ENCODE measurements around the gene CCDC91. TPM values are rescaled to one million over a fixed set of nuclear protein-coding genes. Genes with fewer than 3 reads are reported as not detected.

Gene CCDC91
- total and polyA plus RNA-seq, 2 of the 4 experiments (the other 2 are of a cell fraction) = 8.6 to 14.7 TPM

DNA sequence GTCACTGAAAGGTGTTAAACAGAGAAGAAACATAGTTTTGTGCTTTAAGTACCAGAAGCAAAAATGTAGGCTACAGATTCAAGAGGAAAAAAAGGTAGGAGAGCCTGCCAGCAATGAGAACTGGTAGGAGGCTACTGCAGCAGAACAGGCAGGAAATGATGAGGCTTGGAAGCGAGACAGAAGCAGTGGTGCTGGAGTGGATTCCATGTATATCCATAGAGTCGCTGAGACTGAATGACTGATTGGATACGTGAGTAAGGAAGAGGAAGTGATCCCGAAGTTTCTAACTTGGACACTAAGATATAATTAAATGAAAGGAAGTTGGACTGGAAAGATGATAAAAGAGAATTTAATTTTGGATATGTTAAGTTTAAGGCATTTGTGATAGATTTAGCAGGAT lies 45.0 kb upstream of the CCDC91 start:
- Histone ChIP-seq H3K4ac (ENCODE audit: low read depth, low read length) (no peak overlapping the region), H2AK5ac (ENCODE audit: low read depth, low read length) (no peak overlapping the region), H3K4me1 (ENCODE audit: control insufficient read depth, insufficient read depth, low read length) (peaks cover 1% of the 10 kb centered on the region; the same call in 1 of the 2 replicates), H3K9me1 (ENCODE audit: insufficient read depth, low read length) (no peaks in the 10 kb centered on the region), H3K4me2 (ENCODE audit: low read depth, low read length) (no peak overlapping the region), H2BK15ac (ENCODE audit: low read depth, low read length) (no peak overlapping the region), H4K20me1 (ENCODE audit: insufficient read depth, low read length) (no peaks in the 10 kb centered on the region), H3K36me3 (ENCODE audit: control insufficient read depth, insufficient read depth, low read length) (no peaks in the 10 kb centered on the region), H2BK20ac (ENCODE audit: low read depth, low read length) (no peak overlapping the region), H2BK5ac (ENCODE audit: low read depth, low read length, poor library complexity, severe bottlenecking) (no peak overlapping the region), H4K91ac (ENCODE audit: insufficient read depth, low read depth, low read length) (no peak overlapping the region), H3K9me3 (ENCODE audit: control insufficient read depth, insufficient read depth, low read length) (no peaks in the 10 kb centered on the region), H3K4me3 (ENCODE audit: insufficient read depth, low read depth, low read length) (no peak overlapping the region), H2AK9ac (replicated peaks; ENCODE audit: low read depth, low read length, poor library complexity) (no peak overlapping the region), H3K14ac (replicated peaks; ENCODE audit: low read depth, low read length) (no peak overlapping the region), H3K23ac (ENCODE audit: low read depth, low read length) (no peak overlapping the region), H3K9ac (ENCODE audit: low read depth, low read length) (no peak overlapping the region), H3K18ac (ENCODE audit: low read depth, low read length) (no peak overlapping the region), H4K5ac (ENCODE audit: low read depth, low read length) (no peak overlapping the region), H3K27ac (ENCODE audit: insufficient read depth, low read length) (no peak overlapping the region), H2AFZ (replicated peaks; ENCODE audit: low read length, poor library complexity) (no peak overlapping the region), H3K27me3 (ENCODE audit: control insufficient read depth, insufficient read depth, low read length) (no peaks in the 10 kb centered on the region), H4K8ac (ENCODE audit: low read depth in 2 of 2, low read length in 2 of 2) (no peak overlapping the region), H3K79me1 (ENCODE audit: low read depth in 1 of 2, low read length in 2 of 2) (no peaks in the 10 kb centered on the region), H2BK120ac (ENCODE audit: low read depth, low read length) (no peak overlapping the region), H3K56ac (ENCODE audit: extremely low read depth, insufficient read depth, low read length) (no peak overlapping the region)
- BruUV-seq (replicated peaks) = no TSS peak
- intact Hi-C loops (cut with micrococcal nuclease) = no loop called here
- 100% methylated on average over 2 of the region's 4 CpGs; no CpG with 5 or more reads in 1 of the 2 experiments for WGBS, 2 experiments (ENCODE audit: extremely low coverage in 2 of 2, insufficient read length in 1 of 2)
- TF ChIP-seq, protein P1, sequence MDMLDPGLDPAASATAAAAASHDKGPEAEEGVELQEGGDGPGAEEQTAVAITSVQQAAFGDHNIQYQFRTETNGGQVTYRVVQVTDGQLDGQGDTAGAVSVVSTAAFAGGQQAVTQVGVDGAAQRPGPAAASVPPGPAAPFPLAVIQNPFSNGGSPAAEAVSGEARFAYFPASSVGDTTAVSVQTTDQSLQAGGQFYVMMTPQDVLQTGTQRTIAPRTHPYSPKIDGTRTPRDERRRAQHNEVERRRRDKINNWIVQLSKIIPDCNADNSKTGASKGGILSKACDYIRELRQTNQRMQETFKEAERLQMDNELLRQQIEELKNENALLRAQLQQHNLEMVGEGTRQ (IDR thresholded peaks at IDR 0.05; ENCODE audit: low read depth, low read length) = no peak
- TF ChIP-seq, protein P2, sequence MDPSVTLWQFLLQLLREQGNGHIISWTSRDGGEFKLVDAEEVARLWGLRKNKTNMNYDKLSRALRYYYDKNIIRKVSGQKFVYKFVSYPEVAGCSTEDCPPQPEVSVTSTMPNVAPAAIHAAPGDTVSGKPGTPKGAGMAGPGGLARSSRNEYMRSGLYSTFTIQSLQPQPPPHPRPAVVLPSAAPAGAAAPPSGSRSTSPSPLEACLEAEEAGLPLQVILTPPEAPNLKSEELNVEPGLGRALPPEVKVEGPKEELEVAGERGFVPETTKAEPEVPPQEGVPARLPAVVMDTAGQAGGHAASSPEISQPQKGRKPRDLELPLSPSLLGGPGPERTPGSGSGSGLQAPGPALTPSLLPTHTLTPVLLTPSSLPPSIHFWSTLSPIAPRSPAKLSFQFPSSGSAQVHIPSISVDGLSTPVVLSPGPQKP (IDR thresholded peaks at IDR 0.05; ENCODE audit: borderline replicate concordance, low read depth, low read length) = no peak
- TF ChIP-seq POLR2A (IDR thresholded peaks at IDR 0.05; ENCODE audit: low read depth, low read length) = no peak
- no peak for TF ChIP-seq MAFK (IDR thresholded peaks at IDR 0.05; ENCODE audit: low read depth, low read length)
- TF ChIP-seq MAZ (IDR thresholded peaks at IDR 0.05; ENCODE audit: borderline replicate concordance, low read depth, low read length) = no peak
- TF ChIP-seq SMC3 (IDR thresholded peaks at IDR 0.05; ENCODE audit: low read depth, low read length) = no peak
- TF ChIP-seq RCOR1 (IDR thresholded peaks at IDR 0.05; ENCODE audit: insufficient replicate concordance, low read length) = no peak
- TF ChIP-seq FOS (IDR thresholded peaks at IDR 0.05; ENCODE audit: low read depth, low read length) = no peak
- TF ChIP-seq MXI1 (IDR thresholded peaks at IDR 0.05; ENCODE audit: borderline replicate concordance, low read depth, low read length) = no peak
- no peak for TF ChIP-seq NFE2L2 (IDR thresholded peaks at IDR 0.05; ENCODE audit: low read depth, low read length)
- no peak for TF ChIP-seq BHLHE40 (IDR thresholded peaks at IDR 0.05; ENCODE audit: low read depth, low read length)
- no peak for TF ChIP-seq RFX5 (IDR thresholded peaks at IDR 0.05; ENCODE audit: low read depth, low read length)
- TF ChIP-seq CHD1 (IDR thresholded peaks at IDR 0.05; ENCODE audit: low read depth, low read length) = no peak
- TF ChIP-seq, protein P3, sequence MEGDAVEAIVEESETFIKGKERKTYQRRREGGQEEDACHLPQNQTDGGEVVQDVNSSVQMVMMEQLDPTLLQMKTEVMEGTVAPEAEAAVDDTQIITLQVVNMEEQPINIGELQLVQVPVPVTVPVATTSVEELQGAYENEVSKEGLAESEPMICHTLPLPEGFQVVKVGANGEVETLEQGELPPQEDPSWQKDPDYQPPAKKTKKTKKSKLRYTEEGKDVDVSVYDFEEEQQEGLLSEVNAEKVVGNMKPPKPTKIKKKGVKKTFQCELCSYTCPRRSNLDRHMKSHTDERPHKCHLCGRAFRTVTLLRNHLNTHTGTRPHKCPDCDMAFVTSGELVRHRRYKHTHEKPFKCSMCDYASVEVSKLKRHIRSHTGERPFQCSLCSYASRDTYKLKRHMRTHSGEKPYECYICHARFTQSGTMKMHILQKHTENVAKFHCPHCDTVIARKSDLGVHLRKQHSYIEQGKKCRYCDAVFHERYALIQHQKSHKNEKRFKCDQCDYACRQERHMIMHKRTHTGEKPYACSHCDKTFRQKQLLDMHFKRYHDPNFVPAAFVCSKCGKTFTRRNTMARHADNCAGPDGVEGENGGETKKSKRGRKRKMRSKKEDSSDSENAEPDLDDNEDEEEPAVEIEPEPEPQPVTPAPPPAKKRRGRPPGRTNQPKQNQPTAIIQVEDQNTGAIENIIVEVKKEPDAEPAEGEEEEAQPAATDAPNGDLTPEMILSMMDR (conservative IDR thresholded peaks at IDR 0.05; ENCODE audit: low read depth, low read length) = no peak
- TF ChIP-seq CEBPB (IDR thresholded peaks at IDR 0.05; ENCODE audit: low read depth, low read length) = no peak
- no peak for TF ChIP-seq RAD21 (IDR thresholded peaks at IDR 0.05; ENCODE audit: low read length)
- in situ Hi-C loops (cut with MboI; ENCODE audit: low sequenced_read_pairs) = no loop called here
- dilution Hi-C loops (cut with HindIII; ENCODE audit: low sequenced_read_pairs, unreplicated experiment) = no loop called here
- ChIA-PET CTCF (no interaction called here), POLR2A (ENCODE audit: unreplicated experiment) (no interaction called here)
- DNase-seq (no peak), ATAC-seq (ENCODE audit: low read depth) (no peak)

All from IMR-90 (cell line).